Kidney epithelial cell (primary cell): ENCODE measurements around the gene MOB1B. TPM values are rescaled to one million over a fixed set of nuclear protein-coding genes. Genes with fewer than 3 reads are reported as not detected.

Experiments used
- DNase-seq: peaks from one replicate; pipeline ENCODE4 v3.0.0-alpha.2; 2010; ENCODE audit warnings: low read depth
- H3K27me3 ChIP-seq: 2 replicates; pipeline ENCODE4 v1.6.0; 2011; ENCODE audit warnings: low read length; ENCODE audit not compliant: control insufficient read depth, insufficient read depth
- H3K36me3 ChIP-seq: 2 replicates; pipeline ENCODE4 v1.5.1; 2011; ENCODE audit warnings: low read length; ENCODE audit not compliant: control insufficient read depth, insufficient read depth
- H3K4me3 ChIP-seq: 2 replicates; pipeline ENCODE4 v1.5.1; 2011; ENCODE audit warnings: low read depth, mild to moderate bottlenecking, control low read depth, low read length
- total RNA-seq: library from RNA; depleted of rRNA; stranded (reverse); fragments of >200 nt; gene quantifications from 2 replicates; pipeline ENCODE4 v1.2.3, GENCODE V29; 2015
- TF ChIP-seq, protein P1 (sequence below): IDR thresholded peaks from 2 replicates; pipeline ENCODE4 v1.5.1; 2011; ENCODE audit warnings: mild to moderate bottlenecking, moderate library complexity, low read length, control low read depth, inconsistent platforms; ENCODE audit not compliant: insufficient read depth, poor library complexity, severe bottlenecking

MOB1B gene
- total RNA-seq, 1 donor from 2014 or later: 19.4 TPM

DNA sequence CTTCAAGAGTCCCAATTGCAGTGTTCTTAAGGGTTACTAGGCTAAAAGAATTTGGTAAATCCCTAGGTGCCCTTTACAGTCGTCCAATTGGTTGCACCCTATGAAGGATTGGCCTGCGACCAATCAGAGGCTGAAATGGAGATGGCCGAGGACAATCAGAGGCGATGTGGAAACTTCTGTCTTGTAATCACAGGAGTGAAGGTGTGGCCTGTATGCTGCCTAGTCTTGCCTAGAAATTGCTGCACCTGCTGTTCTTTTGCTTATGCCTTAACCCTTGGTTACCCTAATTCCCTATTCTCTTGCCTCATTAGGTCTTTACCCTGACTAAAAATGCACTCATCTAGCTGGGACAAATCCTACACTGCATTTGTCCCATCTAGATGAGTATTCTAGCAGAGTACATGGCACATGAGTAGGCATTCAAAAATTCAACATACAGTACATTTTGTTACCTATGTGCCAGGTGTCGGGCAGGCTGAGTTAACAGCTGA is 90.3 kb downstream of the MOB1B start:
- Histone ChIP-seq H3K4me3 (no peak overlapping the region), H3K36me3 (no peaks in the 10 kb centered on the region), H3K27me3 (no peaks in the 10 kb centered on the region)
- TF ChIP-seq, protein P1, sequence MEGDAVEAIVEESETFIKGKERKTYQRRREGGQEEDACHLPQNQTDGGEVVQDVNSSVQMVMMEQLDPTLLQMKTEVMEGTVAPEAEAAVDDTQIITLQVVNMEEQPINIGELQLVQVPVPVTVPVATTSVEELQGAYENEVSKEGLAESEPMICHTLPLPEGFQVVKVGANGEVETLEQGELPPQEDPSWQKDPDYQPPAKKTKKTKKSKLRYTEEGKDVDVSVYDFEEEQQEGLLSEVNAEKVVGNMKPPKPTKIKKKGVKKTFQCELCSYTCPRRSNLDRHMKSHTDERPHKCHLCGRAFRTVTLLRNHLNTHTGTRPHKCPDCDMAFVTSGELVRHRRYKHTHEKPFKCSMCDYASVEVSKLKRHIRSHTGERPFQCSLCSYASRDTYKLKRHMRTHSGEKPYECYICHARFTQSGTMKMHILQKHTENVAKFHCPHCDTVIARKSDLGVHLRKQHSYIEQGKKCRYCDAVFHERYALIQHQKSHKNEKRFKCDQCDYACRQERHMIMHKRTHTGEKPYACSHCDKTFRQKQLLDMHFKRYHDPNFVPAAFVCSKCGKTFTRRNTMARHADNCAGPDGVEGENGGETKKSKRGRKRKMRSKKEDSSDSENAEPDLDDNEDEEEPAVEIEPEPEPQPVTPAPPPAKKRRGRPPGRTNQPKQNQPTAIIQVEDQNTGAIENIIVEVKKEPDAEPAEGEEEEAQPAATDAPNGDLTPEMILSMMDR: no peak
- no peak for DNase-seq

DNA sequence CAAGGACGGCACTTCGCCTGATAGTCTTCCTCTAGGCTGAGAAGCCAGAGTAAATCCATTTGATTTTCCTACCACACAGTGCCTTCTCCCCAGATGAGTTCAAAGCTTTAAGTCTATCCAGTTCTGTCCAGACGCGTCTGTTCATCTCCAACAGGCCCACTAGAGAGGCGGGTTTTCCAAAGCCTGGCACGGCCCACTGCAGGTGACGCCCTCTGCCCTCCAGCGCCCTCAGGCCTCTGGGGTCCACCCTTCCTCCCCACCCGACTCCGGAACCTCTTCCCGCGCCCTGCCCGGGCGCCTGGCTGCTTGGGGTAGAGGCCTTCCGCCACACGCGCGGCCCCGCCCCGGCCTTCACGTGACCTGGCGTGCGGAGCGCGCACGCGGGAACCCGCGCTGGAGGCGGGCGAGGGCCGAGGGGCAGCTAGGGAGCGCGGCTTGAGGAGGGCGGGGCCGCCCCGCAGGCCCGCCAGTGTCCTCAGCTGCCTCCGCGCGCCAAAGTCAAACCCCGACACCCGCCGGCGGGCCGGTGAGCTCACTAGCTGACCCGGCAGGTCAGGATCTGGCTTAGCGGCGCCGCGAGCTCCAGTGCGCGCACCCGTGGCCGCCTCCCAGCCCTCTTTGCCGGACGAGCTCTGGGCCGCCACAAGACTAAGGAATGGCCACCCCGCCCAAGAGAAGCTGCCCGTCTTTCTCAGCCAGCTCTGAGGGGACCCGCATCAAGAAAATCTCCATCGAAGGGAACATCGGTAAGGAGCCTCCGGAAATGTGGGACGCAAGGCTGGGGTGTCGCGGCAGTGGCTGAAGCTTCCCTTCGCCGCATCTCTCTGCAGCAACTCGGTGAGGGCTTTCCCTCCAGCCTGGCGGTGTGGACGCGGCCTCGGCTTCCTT is 91.3 kb downstream of the MOB1B start, which contains the start of gene DCK:
Gene DCK, plus strand, starts transcription at position 469 of the 888 bp plus-strand sequence. Its CDS starts 187 bp downstream, at position 656.
- Histone ChIP-seq H3K4me3 (peak within 1 kb of the TSS; percentile 92), H3K36me3 (no peaks in the 10 kb centered on the region), H3K27me3 (no peaks in the 10 kb centered on the region)
- DNase-seq: peak; percentile 44
- TF ChIP-seq, protein P1: no peak

DNA sequence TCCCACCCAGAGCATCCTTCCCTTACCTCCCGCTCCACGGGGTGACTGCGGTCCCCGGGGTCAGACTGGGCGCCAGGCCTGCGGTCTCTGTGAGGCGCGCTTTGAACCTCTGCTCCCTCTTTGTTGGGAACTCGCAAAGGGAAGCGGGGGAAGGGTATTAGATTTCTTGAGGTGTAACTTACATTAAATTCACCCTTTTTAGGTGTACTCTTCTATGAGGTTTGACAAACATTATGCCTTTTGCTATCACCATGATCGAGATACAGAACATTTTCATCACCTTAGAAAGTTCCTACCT is 91.8 kb downstream of the MOB1B start:
- H3K36me3 ChIP-seq: no peaks in the 10 kb centered on the region
- DNase-seq: no peak
- H3K27me3 ChIP-seq: no peaks in the 10 kb centered on the region
- TF ChIP-seq, protein P1: no peak
- H3K4me3 ChIP-seq: peak overlapping the region; percentile 92

DNA sequence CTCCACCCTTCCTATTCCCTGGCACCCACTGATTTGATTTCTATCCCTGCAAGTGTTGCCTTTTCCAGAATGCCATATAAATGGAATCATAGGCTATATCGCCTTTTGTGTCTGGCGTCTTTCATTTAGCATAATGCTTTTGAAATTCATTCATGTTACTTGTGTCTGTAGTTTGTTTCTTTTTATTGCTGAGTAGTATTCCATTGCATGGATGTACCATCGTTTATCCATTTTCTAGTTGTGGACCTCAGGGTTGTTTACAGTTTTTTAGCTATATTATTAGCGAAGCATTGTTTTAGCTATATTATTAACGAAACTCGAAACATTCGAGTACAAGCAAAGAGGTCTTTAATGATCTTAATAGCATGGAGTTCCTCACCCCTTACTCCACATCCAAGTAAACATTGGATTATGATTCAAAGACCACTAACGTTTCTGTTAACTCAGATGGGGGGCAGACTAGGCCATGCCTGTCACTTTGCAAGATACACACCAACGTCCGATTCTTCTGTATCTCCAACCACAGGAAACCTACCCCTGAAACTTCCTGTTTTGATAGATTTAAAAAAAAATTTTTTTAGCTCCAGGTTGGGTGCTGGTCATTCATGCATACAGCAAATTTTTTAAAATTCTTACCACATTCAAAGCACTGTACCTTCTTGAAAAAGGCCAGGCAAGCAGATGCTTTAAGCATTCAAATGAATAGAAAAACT is 92.4 kb downstream of the MOB1B start:
- DNase-seq: no peak
- TF ChIP-seq, protein P1: no peak
- H3K36me3 ChIP-seq: no peaks in the 10 kb centered on the region
- H3K27me3 ChIP-seq: no peaks in the 10 kb centered on the region
- H3K4me3 ChIP-seq: peak overlapping the region; percentile 92

DNA sequence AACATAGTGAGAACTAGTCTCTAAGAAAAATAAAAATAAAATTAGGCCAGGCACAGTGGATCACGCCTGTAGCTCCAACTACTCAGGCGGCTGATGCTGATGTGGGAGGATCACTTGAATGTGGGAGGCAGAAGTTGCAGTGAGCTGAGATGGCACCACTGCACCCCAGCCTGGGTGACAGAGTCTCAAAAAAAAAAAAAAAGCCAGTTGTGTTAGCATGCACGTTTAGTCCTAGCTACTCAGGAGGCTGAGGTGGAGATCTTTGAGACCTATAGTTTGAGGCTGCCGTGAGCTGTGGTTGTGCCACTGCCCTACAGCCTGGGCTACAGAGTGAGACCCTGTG is 93.8 kb downstream of the MOB1B start:
- H3K4me3 ChIP-seq: no peak overlapping the region
- no peaks in the 10 kb centered on the region for H3K36me3 ChIP-seq
- no peak for DNase-seq
- H3K27me3 ChIP-seq: no peaks in the 10 kb centered on the region
- TF ChIP-seq, protein P1: no peak

DNA sequence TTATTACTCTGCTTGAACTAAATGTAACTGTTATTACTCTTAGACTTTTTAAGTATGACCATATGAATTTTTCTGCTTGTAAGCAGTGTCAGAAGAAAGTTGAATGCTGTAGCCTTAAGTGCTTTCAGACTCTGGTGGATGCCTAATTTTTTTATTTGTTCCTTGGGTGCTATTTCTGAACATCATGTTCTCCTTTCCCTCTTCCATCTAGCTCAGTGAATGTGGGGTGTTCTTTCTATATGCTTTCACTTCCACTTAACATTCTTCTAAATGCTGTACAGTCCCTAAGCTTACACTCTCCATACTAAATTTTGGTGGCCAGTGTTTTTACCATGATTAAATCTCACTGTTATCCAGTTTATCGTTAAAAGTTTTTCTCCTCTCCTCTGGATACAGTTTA is 94.9 kb downstream of the MOB1B start:
- no peak overlapping the region for H3K4me3 ChIP-seq
- H3K27me3 ChIP-seq: no peaks in the 10 kb centered on the region
- DNase-seq: no peak
- no peaks in the 10 kb centered on the region for H3K36me3 ChIP-seq
- TF ChIP-seq, protein P1: no peak
